DOHH2 (cell line): Measurements from ENCODE around the gene EEFSEC.

Source experiments
- H3F3A ChIP-seq: fragments of 200-600 bp; sonication (generic), shearing (Covaris generic); 2 replicates; pipeline ENCODE4 v1.6.0; 2016; ENCODE audit warnings: antibody characterized with exemption, mild to moderate bottlenecking; ENCODE audit not compliant: control insufficient read depth, insufficient read depth
- H3K27ac ChIP-seq: fragments of 200-600 bp; sonication (generic); 2 replicates; pipeline ENCODE4 v1.5.1; 2014; ENCODE audit warnings: low read depth, mild to moderate bottlenecking, low read length, moderate library complexity
- H3K27me3 ChIP-seq: fragments of 200-600 bp; sonication (generic); 2 replicates; pipeline ENCODE4 v1.6.1; 2014; ENCODE audit warnings: mild to moderate bottlenecking, low read length, mixed read lengths; ENCODE audit not compliant: control insufficient read depth
- H3K36me3 ChIP-seq: fragments of 200-600 bp; sonication (generic); 2 replicates; pipeline ENCODE4 v1.6.1; 2014; ENCODE audit warnings: mild to moderate bottlenecking, low read length, moderate library complexity, mixed read lengths; ENCODE audit not compliant: control insufficient read depth
- H3K4me1 ChIP-seq: fragments of 200-600 bp; sonication (generic); 2 replicates; pipeline ENCODE4 v1.6.1; 2014; ENCODE audit warnings: mild to moderate bottlenecking, low read length, mixed read lengths; ENCODE audit not compliant: control insufficient read depth
- H3K4me2 ChIP-seq: fragments of 200-600 bp; sonication (generic); 2 replicates; pipeline ENCODE4 v1.6.0; 2014; ENCODE audit warnings: mild to moderate bottlenecking, low read length, moderate library complexity
- H3K4me3 ChIP-seq: fragments of 200-600 bp; sonication (generic); 2 replicates; pipeline ENCODE4 v1.5.1; 2014; ENCODE audit warnings: mild to moderate bottlenecking, low read length, mixed read lengths
- H3K79me2 ChIP-seq: fragments of 200-600 bp; sonication (generic); 2 replicates; pipeline ENCODE4 v1.6.1; 2014; ENCODE audit warnings: mild to moderate bottlenecking, low read length, mixed read lengths; ENCODE audit not compliant: control insufficient read depth
- H3K9me2 ChIP-seq: fragments of 200-600 bp; sonication (generic); replicated peaks from 2 replicates; pipeline ENCODE4 v1.6.1; 2014; ENCODE audit warnings: mild to moderate bottlenecking, low read length, mixed read lengths; ENCODE audit not compliant: control insufficient read depth
- H3K9me3 ChIP-seq: fragments of 200-600 bp; sonication (generic); 2 replicates; pipeline ENCODE4 v1.6.1; 2014; ENCODE audit warnings: antibody characterized with exemption, low read length, mixed read lengths; ENCODE audit not compliant: control insufficient read depth, insufficient read depth
- H4K20me1 ChIP-seq: fragments of 200-600 bp; sonication (generic); 2 replicates; pipeline ENCODE4 v1.6.0; 2014; ENCODE audit warnings: low read depth, mild to moderate bottlenecking, antibody characterized with exemption, low read length, moderate library complexity; ENCODE audit not compliant: control insufficient read depth, insufficient read depth
- CTCF ChIP-seq: fragments of 200-600 bp; sonication (generic); IDR thresholded peaks from one replicate; pipeline ENCODE4 v1.5.1; 2014; ENCODE audit warnings: antibody characterized with exemption, mild to moderate bottlenecking, low read depth, low read length; ENCODE audit not compliant: poor library complexity, severe bottlenecking
- EZH2phosphoT487 ChIP-seq: fragments of 200-600 bp; sonication (generic); IDR thresholded peaks from 2 replicates; pipeline ENCODE4 v1.6.1; 2017; ENCODE audit warnings: borderline replicate concordance, mild to moderate bottlenecking, antibody characterized with exemption, low read length, moderate library complexity, mixed read lengths

EEFSEC gene

GRCh38 chr3:128398586-128398985 lies 245.3 kb downstream of the EEFSEC start:
- no peaks in the 10 kb centered on the region for H3K27me3 ChIP-seq
- H3K36me3 ChIP-seq = no peaks in the 10 kb centered on the region
- H3K9me3 ChIP-seq = no peaks in the 10 kb centered on the region
- no peaks in the 10 kb centered on the region for H3K4me1 ChIP-seq
- no peaks in the 10 kb centered on the region for H3K9me2 ChIP-seq
- no peak overlapping the region for H3K4me2 ChIP-seq
- H3K27ac ChIP-seq = no peak overlapping the region
- no peaks in the 10 kb centered on the region for H3K79me2 ChIP-seq
- no peaks in the 10 kb centered on the region for H3F3A ChIP-seq
- no peaks in the 10 kb centered on the region for H4K20me1 ChIP-seq
- H3K4me3 ChIP-seq = no peak overlapping the region
- no peak for TF ChIP-seq CTCF
- TF ChIP-seq EZH2phosphoT487 = no peak

GRCh38 chr3:128399221-128399915 lies 246.1 kb downstream of the EEFSEC start:
- Histone ChIP-seq H3F3A (no peaks in the 10 kb centered on the region), H4K20me1 (no peaks in the 10 kb centered on the region), H3K79me2 (no peaks in the 10 kb centered on the region), H3K4me3 (no peak overlapping the region), H3K4me1 (no peaks in the 10 kb centered on the region), H3K9me2 (no peaks in the 10 kb centered on the region), H3K27ac (no peak overlapping the region), H3K36me3 (no peaks in the 10 kb centered on the region), H3K27me3 (no peaks in the 10 kb centered on the region), H3K4me2 (no peak overlapping the region), H3K9me3 (no peaks in the 10 kb centered on the region)
- TF ChIP-seq EZH2phosphoT487 = no peak
- no peak for TF ChIP-seq CTCF

GRCh38 chr3:128400671-128401070 lies 247.4 kb downstream of the EEFSEC start:
- no peak overlapping the region for H3K4me2 ChIP-seq
- no peaks in the 10 kb centered on the region for H3K36me3 ChIP-seq
- H3K9me2 ChIP-seq = no peaks in the 10 kb centered on the region
- no peak overlapping the region for H3K27ac ChIP-seq
- H3K9me3 ChIP-seq = no peaks in the 10 kb centered on the region
- no peak for TF ChIP-seq CTCF
- H3F3A ChIP-seq = no peaks in the 10 kb centered on the region
- H4K20me1 ChIP-seq = no peaks in the 10 kb centered on the region
- no peaks in the 10 kb centered on the region for H3K79me2 ChIP-seq
- H3K4me1 ChIP-seq = no peaks in the 10 kb centered on the region
- H3K27me3 ChIP-seq = no peaks in the 10 kb centered on the region
- H3K4me3 ChIP-seq = no peak overlapping the region
